WTC11 (cell line): ENCODE results near the gene CLIC5. TPM values are rescaled to one million over a fixed set of nuclear protein-coding genes. Genes with fewer than 3 reads are reported as not detected.

ENCODE experiments used
- ATAC-seq: fragments of 200-7000 bp; cut with Tn5 transposase; 2 replicates; pipeline ENCODE4 v1.10.0; 2021; ENCODE audit warnings: mild to moderate bottlenecking, moderate library complexity
- CTCF ChIA-PET: fragments of 300-600 bp; sonication (Branson Sonifier 250); formaldehyde crosslinking; loops from one replicate; lab custom pipeline; 2021; ENCODE audit warnings: antibody characterized with exemption; lab: Charles Lee
- POLR2A ChIA-PET: fragments of 350-600 bp; sonication (Branson Sonifier 250); formaldehyde crosslinking; loops from one replicate; lab custom pipeline; 2021; ENCODE audit warnings: antibody characterized with exemption; lab: Charles Lee
- DNase-seq: peaks from one replicate; pipeline ENCODE4 v3.0.0; 2021; ENCODE audit warnings: low spot score
- H3K27ac Mint-ChIP-seq: 2 replicates; pipeline ENCODE4 v1.8.0; 2021; ENCODE audit warnings: mixed read lengths
- H3K27me3 Mint-ChIP-seq: 2 replicates; pipeline ENCODE4 v1.8.0; 2021; ENCODE audit warnings: low read depth, mild to moderate bottlenecking, moderate library complexity, mixed read lengths
- H3K36me3 Mint-ChIP-seq: 2 replicates; pipeline ENCODE4 v1.8.0; 2021; ENCODE audit warnings: mixed read lengths
- H3K4me1 Mint-ChIP-seq: 2 replicates; pipeline ENCODE4 v1.8.0; 2022; ENCODE audit warnings: mixed read lengths
- H3K4me3 Mint-ChIP-seq: 2 replicates; pipeline ENCODE4 v1.8.0; 2021; ENCODE audit warnings: mild to moderate bottlenecking, moderate library complexity, mixed read lengths
- H3K9me3 Mint-ChIP-seq: 2 replicates; pipeline ENCODE4 v1.8.0; 2021; ENCODE audit warnings: mixed read lengths
- AR ChIP-seq: fragments of 250-450 bp; sonication (Bioruptor Pico); IDR thresholded peaks from 2 replicates; pipeline ENCODE4 v1.9.0; 2021; ENCODE audit warnings: mild to moderate bottlenecking
- CREB1 ChIP-seq: sonication (generic); formaldehyde crosslinking; IDR thresholded peaks from 2 replicates; pipeline ENCODE4 v1.8.0; 2023; ENCODE audit warnings: mild to moderate bottlenecking, missing genetic modification reagents
- ETV6 ChIP-seq: sonication (generic); formaldehyde crosslinking; IDR thresholded peaks from 2 replicates; pipeline ENCODE4 v1.8.1; 2022; ENCODE audit warnings: mild to moderate bottlenecking, missing genetic modification reagents
- GTF2I ChIP-seq: fragments of 250-450 bp; sonication (Bioruptor Pico); conservative IDR thresholded peaks from 2 replicates; pipeline ENCODE4 v1.4.0; 2021; ENCODE audit warnings: mild to moderate bottlenecking
- JAZF1 ChIP-seq: fragments of 250-450 bp; sonication (Bioruptor Pico); IDR thresholded peaks from 2 replicates; pipeline ENCODE4 v1.9.0; 2021; ENCODE audit warnings: moderate library complexity, mild to moderate bottlenecking, inconsistent platforms
- JUN ChIP-seq: sonication (generic); formaldehyde crosslinking; IDR thresholded peaks from 2 replicates; pipeline ENCODE4 v1.8.0; 2023; ENCODE audit warnings: mild to moderate bottlenecking, missing genetic modification reagents
- MAX ChIP-seq: sonication (generic); formaldehyde crosslinking; IDR thresholded peaks from 2 replicates; pipeline ENCODE4 v1.8.0; 2022; ENCODE audit warnings: mild to moderate bottlenecking, missing genetic modification reagents
- NFE2L1 ChIP-seq: sonication (generic); formaldehyde crosslinking; IDR thresholded peaks from 2 replicates; pipeline ENCODE4 v1.8.1; 2023; ENCODE audit warnings: missing genetic modification reagents
- NR3C1 ChIP-seq: sonication (generic); formaldehyde crosslinking; conservative IDR thresholded peaks from 2 replicates; pipeline ENCODE4 v1.8.1; 2023; ENCODE audit warnings: low read depth, mild to moderate bottlenecking, missing genetic modification reagents
- SMAD4 ChIP-seq: sonication (generic); formaldehyde crosslinking; IDR thresholded peaks from 2 replicates; pipeline ENCODE4 v1.8.0; 2022; ENCODE audit warnings: mild to moderate bottlenecking, missing genetic modification reagents
- TEAD1 ChIP-seq: sonication (generic); formaldehyde crosslinking; IDR thresholded peaks from 2 replicates; pipeline ENCODE4 v1.8.0; 2022; ENCODE audit warnings: mild to moderate bottlenecking, missing genetic modification reagents
- ZNF138 ChIP-seq: sonication (generic); formaldehyde crosslinking; conservative IDR thresholded peaks from 2 replicates; pipeline ENCODE4 v1.8.1; 2022; ENCODE audit warnings: mild to moderate bottlenecking, moderate library complexity, missing genetic modification reagents
- ZNF219 ChIP-seq: sonication (generic); formaldehyde crosslinking; IDR thresholded peaks from 2 replicates; pipeline ENCODE4 v1.8.0; 2023; ENCODE audit warnings: missing genetic modification reagents, mild to moderate bottlenecking, borderline replicate concordance
- ZNF281 ChIP-seq: sonication (generic); formaldehyde crosslinking; IDR thresholded peaks from 2 replicates; pipeline ENCODE4 v1.8.0; 2023; ENCODE audit warnings: mild to moderate bottlenecking, missing genetic modification reagents
- ZNF317 ChIP-seq: sonication (generic); formaldehyde crosslinking; IDR thresholded peaks from 2 replicates; pipeline ENCODE4 v1.8.1; 2023; ENCODE audit warnings: low read depth, mild to moderate bottlenecking, moderate library complexity, missing genetic modification reagents, borderline replicate concordance
- total RNA-seq: library from RNA; stranded (reverse); gene quantifications from 3 replicates; pipeline ENCODE4 v1.2.3, GENCODE V29; 2021
- TF ChIP-seq, protein P1 (sequence below): sonication (generic); formaldehyde crosslinking; IDR thresholded peaks from 2 replicates; pipeline ENCODE4 v1.8.1; 2022; ENCODE audit warnings: missing genetic modification reagents, borderline replicate concordance

The CLIC5 gene
- total RNA-seq, 1 experiment from 2014 or later = 0.22 TPM

- TF ChIP-seq GTF2I = no peak
- TF ChIP-seq CREB1 (CRISPR knock-in tag) = no peak
Observed at GRCh38 chr6:46017726-46018125, 2.1 kb upstream of the CLIC5 start (continued).

DNA sequence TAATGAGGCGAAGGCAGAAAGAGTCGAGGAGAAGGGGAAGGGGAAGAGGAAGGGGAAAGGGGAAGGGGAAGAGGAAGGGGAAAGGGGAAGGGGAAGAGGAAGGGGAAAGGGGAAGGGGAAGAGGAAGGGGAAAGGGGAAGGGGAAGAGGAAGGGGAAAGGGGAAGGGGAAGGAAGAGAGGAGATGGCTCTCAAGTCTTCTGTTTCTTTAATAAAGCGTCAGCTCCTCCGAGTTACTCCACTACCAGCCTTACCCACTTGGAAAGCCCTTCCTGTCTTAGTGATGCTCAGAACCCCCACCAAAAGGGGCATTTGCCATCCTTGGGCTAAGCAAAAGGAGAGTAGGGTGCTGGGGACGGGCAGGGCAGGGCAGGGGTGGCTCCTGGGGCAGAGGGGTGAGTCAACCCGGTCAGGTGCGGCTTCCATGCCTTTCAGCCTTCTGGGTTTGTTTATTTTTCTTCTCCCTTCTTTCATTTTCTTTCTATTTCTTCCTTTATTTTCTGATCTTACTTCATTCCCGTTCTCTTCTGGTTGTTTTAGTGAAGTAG, 476 bp upstream of the CLIC5 start:
- TF ChIP-seq, protein P1, sequence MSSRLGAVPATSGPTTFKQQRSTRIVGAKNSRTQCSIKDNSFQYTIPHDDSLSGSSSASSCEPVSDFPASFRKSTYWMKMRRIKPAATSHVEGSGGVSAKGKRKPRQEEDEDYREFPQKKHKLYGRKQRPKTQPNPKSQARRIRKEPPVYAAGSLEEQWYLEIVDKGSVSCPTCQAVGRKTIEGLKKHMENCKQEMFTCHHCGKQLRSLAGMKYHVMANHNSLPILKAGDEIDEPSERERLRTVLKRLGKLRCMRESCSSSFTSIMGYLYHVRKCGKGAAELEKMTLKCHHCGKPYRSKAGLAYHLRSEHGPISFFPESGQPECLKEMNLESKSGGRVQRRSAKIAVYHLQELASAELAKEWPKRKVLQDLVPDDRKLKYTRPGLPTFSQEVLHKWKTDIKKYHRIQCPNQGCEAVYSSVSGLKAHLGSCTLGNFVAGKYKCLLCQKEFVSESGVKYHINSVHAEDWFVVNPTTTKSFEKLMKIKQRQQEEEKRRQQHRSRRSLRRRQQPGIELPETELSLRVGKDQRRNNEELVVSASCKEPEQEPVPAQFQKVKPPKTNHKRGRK = 0 out of 2 replicates have a peak, but pooled peaks have one; percentile 71
- TF ChIP-seq ZNF219 (CRISPR knock-in tag) = no peak
- no peak overlapping the region for H3K27ac Mint-ChIP-seq
- peak overlapping the region; percentile 63 for H3K4me3 Mint-ChIP-seq
- peaks cover 32% of the 10 kb centered on the region for H3K4me1 Mint-ChIP-seq
- ChIA-PET POLR2A (no interaction called here), CTCF (no interaction called here)
- peaks cover 6% of the 10 kb centered on the region for H3K36me3 Mint-ChIP-seq
- ATAC-seq (no peak), DNase-seq (no peak)
- peaks cover 6% of the 10 kb centered on the region for H3K9me3 Mint-ChIP-seq
- H3K27me3 Mint-ChIP-seq = peaks cover 38% of the 10 kb centered on the region

DNA sequence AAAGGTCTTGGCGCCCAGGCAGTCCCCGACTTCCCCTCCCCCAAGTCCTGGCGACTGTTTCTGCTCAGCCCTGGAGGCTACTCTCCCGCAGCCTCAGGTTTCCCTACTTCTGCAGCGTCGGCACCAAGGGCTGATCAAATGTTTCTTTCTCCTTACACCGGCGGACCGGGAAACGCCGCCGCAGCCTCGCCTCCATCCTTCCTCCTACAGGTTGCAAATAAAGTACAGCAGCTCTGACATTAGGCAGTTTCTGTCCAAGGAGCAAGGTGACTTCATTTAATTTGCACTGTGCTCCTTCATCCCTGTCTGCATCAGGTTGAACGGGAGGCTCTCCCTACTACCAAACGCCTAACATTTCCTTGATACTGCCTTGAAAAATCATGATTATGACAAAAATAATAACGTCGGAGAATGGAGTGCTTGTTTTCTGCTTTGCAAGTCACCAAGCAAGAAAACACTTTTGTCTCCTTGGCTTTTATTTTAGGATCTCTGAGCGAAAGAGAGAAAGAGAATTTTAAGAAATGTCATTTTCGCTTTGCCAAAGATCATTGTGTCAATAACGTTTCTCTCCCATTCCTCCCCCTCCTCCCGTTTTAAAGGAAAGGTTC, 1.0 kb downstream of the CLIC5 start:
- peak overlapping the region; percentile 73 for H3K4me3 Mint-ChIP-seq
- H3K36me3 Mint-ChIP-seq = peaks cover 6% of the 10 kb centered on the region
- peak; percentile 76 for ATAC-seq
- TF ChIP-seq ZNF138 (CRISPR knock-in tag) (no peak), NR3C1 (CRISPR knock-in tag) (no peak), ETV6 (CRISPR knock-in tag) (peak; percentile 67)
- TF ChIP-seq, all 79 proteins: peak for 1
- H3K27ac Mint-ChIP-seq = peak overlapping the region; percentile 21; the same call in 1 of the 2 replicates
- H3K9me3 Mint-ChIP-seq = peaks cover 6% of the 10 kb centered on the region
- peaks cover 34% of the 10 kb centered on the region for H3K4me1 Mint-ChIP-seq
- H3K27me3 Mint-ChIP-seq = peaks cover 38% of the 10 kb centered on the region
- ChIA-PET POLR2A (no interaction called here), CTCF (interaction anchor here (0.5 to 2.1 kb wide), 2 partner anchors 24 to 76 kb away, joined by 4 to 6 read pairs; no protein-coding TSS in a partner anchor)
- peak; percentile 50 for DNase-seq

DNA sequence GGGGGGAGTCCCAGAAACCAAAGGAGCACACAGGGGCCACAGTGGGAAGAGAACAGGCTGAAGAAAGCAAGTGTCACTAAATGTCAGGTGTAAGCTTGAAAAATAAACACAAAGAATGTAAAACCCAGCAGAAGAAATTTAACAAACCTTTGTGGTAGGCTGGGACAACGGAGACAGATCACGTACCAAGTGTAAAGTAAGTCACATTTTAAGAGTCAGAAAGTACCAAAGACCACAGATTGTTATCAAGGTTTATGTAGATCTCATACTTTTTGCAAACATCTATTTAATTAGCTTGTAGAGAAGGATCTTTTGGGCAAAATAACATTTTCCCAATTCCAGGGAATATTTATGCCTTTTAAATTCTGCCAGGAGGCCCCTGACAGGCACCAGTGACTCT, 1.6 kb downstream of the CLIC5 start:
- Mint-ChIP-seq H3K27me3 (peaks cover 41% of the 10 kb centered on the region), H3K36me3 (peaks cover 6% of the 10 kb centered on the region), H3K4me1 (peaks cover 34% of the 10 kb centered on the region), H3K9me3 (peaks cover 6% of the 10 kb centered on the region), H3K27ac (no peak overlapping the region), H3K4me3 (peak overlapping the region; percentile 73)
- ChIA-PET CTCF (interaction anchor here (0.5 to 2.1 kb wide), 3 partner anchors 23 to 641 kb away, joined by 3 to 6 read pairs (median 4); no protein-coding TSS in a partner anchor), POLR2A (no interaction called here)
- no peak for DNase-seq
- TF ChIP-seq ZNF317 (CRISPR knock-in tag) = no peak
- TF ChIP-seq JAZF1 = no peak
- no peak for TF ChIP-seq SMAD4 (CRISPR knock-in tag)
- ATAC-seq = no peak

- DNase-seq (no peak), ATAC-seq (peak; percentile 34)
- Mint-ChIP-seq H3K9me3 (peaks cover 6% of the 10 kb centered on the region), H3K27me3 (peaks cover 41% of the 10 kb centered on the region), H3K27ac (no peak overlapping the region; the same call in 1 of the 2 replicates), H3K4me3 (peak overlapping the region; percentile 73), H3K36me3 (peaks cover 6% of the 10 kb centered on the region), H3K4me1 (peaks cover 34% of the 10 kb centered on the region)
- POLR2A ChIA-PET = no interaction called here
- CTCF ChIA-PET = interaction anchor here (1.0 to 2.1 kb wide), 3 partner anchors 23 to 642 kb away, joined by 3 to 6 read pairs (median 3); no protein-coding TSS in a partner anchor
- no peak for TF ChIP-seq NFE2L1
- no peak for TF ChIP-seq MAX (CRISPR knock-in tag)
- no peak for TF ChIP-seq JUN (CRISPR knock-in tag)
- TF ChIP-seq AR (CRISPR knock-in tag) = no peak
- TF ChIP-seq TEAD1 = no peak
- no peak for TF ChIP-seq ZNF281
Observed at GRCh38 chr6:46013639-46014038, 2.0 kb downstream of the CLIC5 start.
